HL-60 (cell line): ENCODE data around the gene CTAGE1.

Experiments used
- CTCF ChIP-seq: IDR thresholded peaks from one replicate; pipeline ENCODE4 v1.5.1; 2011; ENCODE audit warnings: low read length, control low read depth, inconsistent platforms; ENCODE audit not compliant: insufficient read depth
- POLR2AphosphoS5 ChIP-seq: IDR thresholded peaks from 2 replicates; pipeline ENCODE4 v1.6.1; 2012; ENCODE audit warnings: low read depth
- REST ChIP-seq: IDR thresholded peaks from 2 replicates; pipeline ENCODE4 v1.6.1; 2012; ENCODE audit warnings: low read depth; ENCODE audit not compliant: insufficient replicate concordance

- TF ChIP-seq CTCF: no peak
- TF ChIP-seq REST: no peak
- no peak for TF ChIP-seq POLR2AphosphoS5
Measured at GRCh38 chr18:22403950-22404349, 13.8 kb downstream of the CTAGE1 start.
